ENCODE measurements around the gene DTNBP1.

GRCh38 chr6:15498640-15499039 is 164.2 kb downstream of the DTNBP1 start:
- no peak for TF ChIP-seq POLR2A (IDR thresholded peaks at IDR 0.05)
- TF ChIP-seq CTCF (IDR thresholded peaks at IDR 0.05): no peak

Measured in vagina (tissue), 2 donors.